ENCODE results near the gene LSP1. TPM values are rescaled to one million over a fixed set of nuclear protein-coding genes. Genes with fewer than 3 reads are reported as not detected.

The LSP1 gene
- total and polyA plus RNA-seq, 2 donors (not counting 1 experiment from before 2014, with no cell fraction given): 0.19 to 1.8 TPM

GRCh38 chr11:1843796-1844195, 9.1 kb upstream of the LSP1 start:
- no peak for TF ChIP-seq CTCF (conservative IDR thresholded peaks at IDR 0.05 in 1 of 2, IDR thresholded peaks at IDR 0.05 in 1 of 2; ENCODE audit: low read depth in 1 of 2, low read length in 2 of 2)
- no peak for TF ChIP-seq EZH2 (IDR thresholded peaks at IDR 0.05; ENCODE audit: low read length, missing control alignments)
- no peaks in the 10 kb centered on the region for H3K79me2 ChIP-seq (ENCODE audit: control insufficient read depth, insufficient read depth, low read length)
- H2AFZ ChIP-seq (ENCODE audit: low read length): no peak overlapping the region
- H3K4me3 ChIP-seq (replicated peaks in 1 of 4; ENCODE audit: control extremely low read depth in 1 of 4, insufficient read depth in 1 of 4, low read depth in 3 of 4, low read length in 4 of 4): no peak overlapping the region
- no peak for DNase-seq (ENCODE audit: low read depth in 2 of 2)
- no peaks in the 10 kb centered on the region for H4K20me1 ChIP-seq (ENCODE audit: control insufficient read depth, extremely low read depth, insufficient read depth, low read length)
- H3K9me3 ChIP-seq (ENCODE audit: control insufficient read depth, insufficient read depth, low read depth, low read length): no peaks in the 10 kb centered on the region
- no peaks in the 10 kb centered on the region for H3K4me1 ChIP-seq (ENCODE audit: control insufficient read depth, extremely low read depth, insufficient read depth, low read length)
- no peak overlapping the region for H3K9ac ChIP-seq (ENCODE audit: insufficient read depth, low read length)
- no peak overlapping the region for H3K4me2 ChIP-seq (ENCODE audit: extremely low read depth, insufficient read depth, low read length)
- H3K36me3 ChIP-seq (ENCODE audit: control insufficient read depth, insufficient read depth, low read length): no peaks in the 10 kb centered on the region
- H3K27me3 ChIP-seq (ENCODE audit: control insufficient read depth, insufficient read depth, low read length): no peaks in the 10 kb centered on the region
- no peak overlapping the region for H3K27ac ChIP-seq (ENCODE audit: insufficient read depth, low read length)

GRCh38 chr11:1844221-1845094, 8.4 kb upstream of the LSP1 start:
- peak in 1 of 2 donors; percentile 24 for DNase-seq (ENCODE audit: low read depth in 2 of 2)
- Histone ChIP-seq H3K9me3 (ENCODE audit: control insufficient read depth, insufficient read depth, low read depth, low read length) (no peaks in the 10 kb centered on the region), H3K4me3 (replicated peaks in 1 of 4; ENCODE audit: control extremely low read depth in 1 of 4, insufficient read depth in 1 of 4, low read depth in 3 of 4, low read length in 4 of 4) (no peak overlapping the region), H3K4me1 (ENCODE audit: control insufficient read depth, extremely low read depth, insufficient read depth, low read length) (no peaks in the 10 kb centered on the region), H3K27me3 (ENCODE audit: control insufficient read depth, insufficient read depth, low read length) (no peaks in the 10 kb centered on the region), H2AFZ (ENCODE audit: low read length) (no peak overlapping the region), H4K20me1 (ENCODE audit: control insufficient read depth, extremely low read depth, insufficient read depth, low read length) (no peaks in the 10 kb centered on the region), H3K4me2 (ENCODE audit: extremely low read depth, insufficient read depth, low read length) (no peak overlapping the region), H3K36me3 (ENCODE audit: control insufficient read depth, insufficient read depth, low read length) (no peaks in the 10 kb centered on the region), H3K9ac (ENCODE audit: insufficient read depth, low read length) (no peak overlapping the region), H3K27ac (ENCODE audit: insufficient read depth, low read length) (no peak overlapping the region), H3K79me2 (ENCODE audit: control insufficient read depth, insufficient read depth, low read length) (no peaks in the 10 kb centered on the region)
- TF ChIP-seq EZH2 (IDR thresholded peaks at IDR 0.05; ENCODE audit: low read length, missing control alignments) (no peak), CTCF (conservative IDR thresholded peaks at IDR 0.05 in 1 of 2, IDR thresholded peaks at IDR 0.05 in 1 of 2; ENCODE audit: low read depth in 1 of 2, low read length in 2 of 2) (no peak)

GRCh38 chr11:1845095-1845429, 7.8 kb upstream of the LSP1 start:
- Histone ChIP-seq H3K27me3 (ENCODE audit: control insufficient read depth, insufficient read depth, low read length) (no peaks in the 10 kb centered on the region), H3K4me3 (replicated peaks in 1 of 4; ENCODE audit: control extremely low read depth in 1 of 4, insufficient read depth in 1 of 4, low read depth in 3 of 4, low read length in 4 of 4) (no peak overlapping the region)

More at GRCh38 chr11:1845095-1845429, 7.8 kb upstream of the LSP1 start:
- Histone ChIP-seq H3K9ac (ENCODE audit: insufficient read depth, low read length) (no peak overlapping the region), H3K36me3 (ENCODE audit: control insufficient read depth, insufficient read depth, low read length) (no peaks in the 10 kb centered on the region), H3K4me1 (ENCODE audit: control insufficient read depth, extremely low read depth, insufficient read depth, low read length) (no peaks in the 10 kb centered on the region), H3K27ac (ENCODE audit: insufficient read depth, low read length) (no peak overlapping the region), H2AFZ (ENCODE audit: low read length) (no peak overlapping the region), H3K4me2 (ENCODE audit: extremely low read depth, insufficient read depth, low read length) (no peak overlapping the region), H3K9me3 (ENCODE audit: control insufficient read depth, insufficient read depth, low read depth, low read length) (no peaks in the 10 kb centered on the region), H4K20me1 (ENCODE audit: control insufficient read depth, extremely low read depth, insufficient read depth, low read length) (no peaks in the 10 kb centered on the region), H3K79me2 (ENCODE audit: control insufficient read depth, insufficient read depth, low read length) (no peaks in the 10 kb centered on the region)
- DNase-seq (ENCODE audit: low read depth in 2 of 2): no peak
- TF ChIP-seq CTCF (conservative IDR thresholded peaks at IDR 0.05 in 1 of 2, IDR thresholded peaks at IDR 0.05 in 1 of 2; ENCODE audit: low read depth in 1 of 2, low read length in 2 of 2) (no peak), EZH2 (IDR thresholded peaks at IDR 0.05; ENCODE audit: low read length, missing control alignments) (no peak)

Data from fibroblast of lung (primary cell).